ENCODE measurements around the gene FSHR. TPM values are rescaled to one million over a fixed set of nuclear protein-coding genes. Genes with fewer than 3 reads are reported as not detected.

Gene FSHR
- total and polyA plus RNA-seq, 12 donors = 0.17 to 0.47 (median 0.21) TPM; not detected in 6

- no peaks in the 10 kb centered on the region for H3K4me1 ChIP-seq
- H3K27me3 ChIP-seq = peaks cover 0 to 5% (median 0%) of the 10 kb centered on the region in 7 donors
- no peaks in the 10 kb centered on the region for H3K36me3 ChIP-seq
- H3K9me3 ChIP-seq = peaks cover 0 to 10% (median 0%) of the 10 kb centered on the region in 11 donors
- ATAC-seq (no peak), DNase-seq (no peak)
- WGBS, 2 donors = 49 to 56% methylated on average over 10 of the region's 10 CpGs
- intact Hi-C loops (cut with DNase I) = no loop called here
- TF ChIP-seq CTCF (IDR thresholded peaks at IDR 0.05) = no peak
- H3K4me3 ChIP-seq = no peak overlapping the region
- H3K27ac ChIP-seq = no peak overlapping the region
Observed at GRCh38 chr2:48915227-48915626, 239.1 kb downstream of the FSHR start.

GRCh38 chr2:48914477-48915089 is 239.7 kb downstream of the FSHR start:
- Histone ChIP-seq H3K27me3 (peaks cover 0 to 5% (median 0%) of the 10 kb centered on the region in 7 donors), H3K36me3 (no peaks in the 10 kb centered on the region), H3K4me3 (no peak overlapping the region), H3K4me1 (no peaks in the 10 kb centered on the region), H3K9me3 (peaks cover 0 to 9% (median 0%) of the 10 kb centered on the region in 11 donors), H3K27ac (no peak overlapping the region)
- peak in 1 of 8 donors; percentile 29 for ATAC-seq
- DNase-seq = no peak
- intact Hi-C loops (cut with DNase I) = no loop called here
- TF ChIP-seq CTCF (IDR thresholded peaks at IDR 0.05) = no peak
- WGBS, 2 donors = 17 to 39% methylated on average over 1 of the region's 1 CpG

Small RNAs within 50 kb of the gene (microRNA-seq; reads per million reads assigned to microRNA genes)
- gene MIR548BA = 0 reads per million in 2 donors

Data from heart right ventricle (tissue), 16 donors.